OCI-LY3 (cell line): Measurements from ENCODE around the gene TNNI3K.

Source experiments
- H2AFZ ChIP-seq: fragments of 200-600, 300-600 bp; shearing (Covaris generic); 2 replicates; pipeline ENCODE4 v1.6.0; 2014; ENCODE audit warnings: antibody characterized with exemption, low read depth, low read length
- H3K27ac ChIP-seq: fragments of 200-600, 300-600 bp; sonication (generic); 2 replicates; pipeline ENCODE4 v1.5.1; 2014; ENCODE audit warnings: mild to moderate bottlenecking, low read length, moderate library complexity, mixed read lengths
- H3K27me3 ChIP-seq: fragments of 200-600, 300-600 bp; sonication (generic); 2 replicates; pipeline ENCODE4 v1.6.1; 2014; ENCODE audit warnings: low read depth, low read length, mixed read lengths
- H3K36me3 ChIP-seq: fragments of 200-600, 300-600 bp; sonication (generic); replicated peaks from 2 replicates; pipeline ENCODE3; 2014; ENCODE audit warnings: low read depth, low read length, mixed read lengths
- H3K4me1 ChIP-seq: fragments of 300-600, 200-600 bp; sonication (generic); 2 replicates; pipeline ENCODE4 v1.6.1; 2014; ENCODE audit warnings: low read length, mixed read lengths
- H3K4me2 ChIP-seq: fragments of 200-600, 300-600 bp; sonication (generic); 2 replicates; pipeline ENCODE4 v1.6.1; 2014; ENCODE audit warnings: low read length, mixed read lengths
- H3K4me3 ChIP-seq: fragments of 300-600, 200-600 bp; sonication (generic); 2 replicates; pipeline ENCODE4 v1.5.1; 2014; ENCODE audit warnings: antibody characterized with exemption, mild to moderate bottlenecking, low read length, moderate library complexity
- H3K79me2 ChIP-seq: fragments of 300-600, 200-600 bp; shearing (Covaris generic); 2 replicates; pipeline ENCODE4 v1.6.1; 2014; ENCODE audit warnings: mild to moderate bottlenecking, low read length, mixed read lengths
- H3K9ac ChIP-seq: fragments of 300-600, 200-600 bp; shearing (Covaris generic); 2 replicates; pipeline ENCODE4 v1.6.0; 2014; ENCODE audit warnings: mild to moderate bottlenecking, low read length, moderate library complexity
- H3K9me3 ChIP-seq: fragments of 200-600, 300-600 bp; shearing (Covaris generic); 2 replicates; pipeline ENCODE4 v1.6.1; 2014; ENCODE audit warnings: low read length, mixed read lengths; ENCODE audit not compliant: insufficient read depth
- H4K20me1 ChIP-seq: fragments of 200-600, 300-600 bp; sonication (generic); 2 replicates; pipeline ENCODE4 v1.6.1; 2016; ENCODE audit warnings: low read length, mixed read lengths; ENCODE audit not compliant: insufficient read depth
- CTCF ChIP-seq: fragments of 200-600, 300-600 bp; sonication (generic); IDR thresholded peaks from 2 replicates; pipeline ENCODE4 v1.5.1; 2014; ENCODE audit warnings: antibody characterized with exemption, low read length, low read depth
- EZH2phosphoT487 ChIP-seq: fragments of 200-600 bp; shearing (Covaris generic); IDR thresholded peaks from 2 replicates; pipeline ENCODE4 v1.6.1; 2018; ENCODE audit warnings: antibody characterized with exemption, mixed run types, low read depth

The TNNI3K gene

GRCh38 chr1:74531796-74532195 is 296.6 kb downstream of the TNNI3K start:
- no peaks in the 10 kb centered on the region for H3K36me3 ChIP-seq
- no peaks in the 10 kb centered on the region for H3K79me2 ChIP-seq
- no peak overlapping the region for H3K9ac ChIP-seq
- H3K9me3 ChIP-seq: no peaks in the 10 kb centered on the region
- no peaks in the 10 kb centered on the region for H4K20me1 ChIP-seq
- H2AFZ ChIP-seq: no peak overlapping the region
- H3K27me3 ChIP-seq: no peaks in the 10 kb centered on the region
- H3K27ac ChIP-seq: no peak overlapping the region
- no peak overlapping the region for H3K4me2 ChIP-seq
- no peak overlapping the region for H3K4me3 ChIP-seq
- peaks cover 9% of the 10 kb centered on the region for H3K4me1 ChIP-seq
- no peak for TF ChIP-seq EZH2phosphoT487

GRCh38 chr1:74534241-74534640 is 299.1 kb downstream of the TNNI3K start:
- Histone ChIP-seq H3K27me3 (no peaks in the 10 kb centered on the region), H4K20me1 (no peaks in the 10 kb centered on the region), H3K27ac (no peak overlapping the region), H3K36me3 (no peaks in the 10 kb centered on the region), H3K4me3 (no peak overlapping the region), H3K9ac (no peak overlapping the region), H3K4me2 (no peak overlapping the region), H2AFZ (no peak overlapping the region), H3K9me3 (no peaks in the 10 kb centered on the region), H3K79me2 (no peaks in the 10 kb centered on the region), H3K4me1 (no peaks in the 10 kb centered on the region; the same call in 1 of the 2 replicates)
- TF ChIP-seq CTCF (no peak), EZH2phosphoT487 (no peak)

GRCh38 chr1:74545821-74546220 is 310.6 kb downstream of the TNNI3K start:
- Histone ChIP-seq H3K4me1 (peaks cover 12% of the 10 kb centered on the region), H3K36me3 (no peaks in the 10 kb centered on the region), H3K4me3 (no peak overlapping the region), H3K9me3 (no peaks in the 10 kb centered on the region), H3K4me2 (no peak overlapping the region), H2AFZ (no peak overlapping the region), H3K79me2 (no peaks in the 10 kb centered on the region), H3K9ac (no peak overlapping the region), H3K27ac (no peak overlapping the region), H4K20me1 (no peaks in the 10 kb centered on the region), H3K27me3 (no peaks in the 10 kb centered on the region)
- TF ChIP-seq CTCF (no peak), EZH2phosphoT487 (no peak)

GRCh38 chr1:74548961-74549750 is 314.0 kb downstream of the TNNI3K start:
- H3K4me1 ChIP-seq: no peaks in the 10 kb centered on the region
- H3K36me3 ChIP-seq: no peaks in the 10 kb centered on the region
- no peak overlapping the region for H2AFZ ChIP-seq
- H3K27me3 ChIP-seq: no peaks in the 10 kb centered on the region
- H4K20me1 ChIP-seq: no peaks in the 10 kb centered on the region
- no peak overlapping the region for H3K27ac ChIP-seq
- no peak overlapping the region for H3K9ac ChIP-seq
- H3K79me2 ChIP-seq: no peaks in the 10 kb centered on the region
- TF ChIP-seq EZH2phosphoT487: no peak
- no peak for TF ChIP-seq CTCF
- H3K4me2 ChIP-seq: no peak overlapping the region
- H3K9me3 ChIP-seq: no peaks in the 10 kb centered on the region
- no peak overlapping the region for H3K4me3 ChIP-seq
